Right lobe of liver (tissue), 4 donors: ENCODE data around the gene BPTF.

ENCODE experiments used
- CTCF ChIP-seq, 4 donors: fragments of 200-600 bp in 3 of 4; fragments of 450-650 bp in 1 of 4; IDR thresholded peaks; one replicate each; pipeline versions ENCODE4 v1.5.1 to v1.8.0; 2016 to 2022; ENCODE audit warnings: antibody characterized with exemption in 4 of 4, mild to moderate bottlenecking in 2 of 4
- POLR2A ChIP-seq: fragments of 450-650 bp; IDR thresholded peaks from one replicate; pipeline ENCODE4 v1.6.1; 2017; ENCODE audit warnings: antibody characterized with exemption, mild to moderate bottlenecking
- donor health status: DM: no; HTN: no; CAD: no.
- donor health status: DM: no; HTN: no; CAD: no.
- donor health status: DM: no; HTN: yes; CAD: no.

GRCh38 chr17:68029512-68030215 lies 204.4 kb downstream of the BPTF start:
- TF ChIP-seq CTCF (IDR thresholded peaks at IDR 0.05) (no peak), POLR2A (no peak)
